ENCODE measurements around the gene FAM13A. TPM values are rescaled to one million over a fixed set of nuclear protein-coding genes. Genes with fewer than 3 reads are reported as not detected.
"Not testable (repeated sequence)": the region's sequence is repeated elsewhere in the genome, so short reads cannot be mapped to it uniquely, and the experiment has no call there.

Gene FAM13A
- total RNA-seq (2014; rRNA removed; shearing (Covaris generic); ENCODE audit: low replicate concordance), result 12.7 and 16.7 TPM in 2 replicates

GRCh38 chr4:89056953-89057398 is at the start of gene FAM13A:
Gene FAM13A (minus strand): TSS chr4:89057185. CDS start chr4:89056964, 221 bp downstream.
- DNase-seq (ENCODE audit: low read depth), result peak; percentile 86
- in situ Hi-C loops (cut with HindIII; ENCODE audit: low pct_unique_long_range_greater_than_20kb, low sequenced_read_pairs), result no loop called here

GRCh38 chr4:89105726-89106125 is 48.7 kb upstream of the FAM13A start:
- DNase-seq (ENCODE audit: low read depth), result no peak
- in situ Hi-C loops (cut with HindIII; ENCODE audit: low pct_unique_long_range_greater_than_20kb, low sequenced_read_pairs), result no loop called here

- in situ Hi-C loops (cut with HindIII; ENCODE audit: low pct_unique_long_range_greater_than_20kb, low sequenced_read_pairs), result no loop called here
- DNase-seq (ENCODE audit: low read depth), result no peak
Measured at GRCh38 chr4:89101256-89102161, 44.5 kb upstream of the FAM13A start.

- in situ Hi-C loops (cut with HindIII; ENCODE audit: low pct_unique_long_range_greater_than_20kb, low sequenced_read_pairs), result no loop called here
- DNase-seq (ENCODE audit: low read depth), result no peak
Measured at GRCh38 chr4:89100853-89101252, 43.9 kb upstream of the FAM13A start.

- DNase-seq (ENCODE audit: low read depth), result no peak
- in situ Hi-C loops (cut with HindIII; ENCODE audit: low pct_unique_long_range_greater_than_20kb, low sequenced_read_pairs), result no loop called here
Measured at GRCh38 chr4:89099471-89099870, 42.5 kb upstream of the FAM13A start.

- in situ Hi-C loops (cut with HindIII; ENCODE audit: low pct_unique_long_range_greater_than_20kb, low sequenced_read_pairs), result no loop called here
Measured at GRCh38 chr4:89099034-89099433, 42.0 kb upstream of the FAM13A start.

GRCh38 chr4:89078300-89078699 is 21.3 kb upstream of the FAM13A start:
- no peak for DNase-seq (ENCODE audit: low read depth)
- in situ Hi-C loops (cut with HindIII; ENCODE audit: low pct_unique_long_range_greater_than_20kb, low sequenced_read_pairs), result no loop called here

More at GRCh38 chr4:89099034-89099433, 42.0 kb upstream of the FAM13A start:
- no peak for DNase-seq (ENCODE audit: low read depth)

GRCh38 chr4:89077761-89078160 is 20.8 kb upstream of the FAM13A start:
- DNase-seq (ENCODE audit: low read depth), result no peak
- in situ Hi-C loops (cut with HindIII; ENCODE audit: low pct_unique_long_range_greater_than_20kb, low sequenced_read_pairs), result no loop called here

GRCh38 chr4:89072921-89073320 is 15.9 kb upstream of the FAM13A start:
- in situ Hi-C loops (cut with HindIII; ENCODE audit: low pct_unique_long_range_greater_than_20kb, low sequenced_read_pairs), result no loop called here

GRCh38 chr4:89071311-89071710 is 14.3 kb upstream of the FAM13A start:
- in situ Hi-C loops (cut with HindIII; ENCODE audit: low pct_unique_long_range_greater_than_20kb, low sequenced_read_pairs), result no loop called here
- DNase-seq (ENCODE audit: low read depth), result no peak

More at GRCh38 chr4:89072921-89073320, 15.9 kb upstream of the FAM13A start:
- no peak for DNase-seq (ENCODE audit: low read depth)

- no peak for DNase-seq (ENCODE audit: low read depth)
- in situ Hi-C loops (cut with HindIII; ENCODE audit: low pct_unique_long_range_greater_than_20kb, low sequenced_read_pairs), result no loop called here
Measured at GRCh38 chr4:89070041-89070440, 13.1 kb upstream of the FAM13A start.

- in situ Hi-C loops (cut with HindIII; ENCODE audit: low pct_unique_long_range_greater_than_20kb, low sequenced_read_pairs), result no loop called here
- no peak for DNase-seq (ENCODE audit: low read depth)
Measured at GRCh38 chr4:89069481-89069880, 12.5 kb upstream of the FAM13A start.

- DNase-seq (ENCODE audit: low read depth), result no peak
- in situ Hi-C loops (cut with HindIII; ENCODE audit: low pct_unique_long_range_greater_than_20kb, low sequenced_read_pairs), result no loop called here
Measured at GRCh38 chr4:89067417-89067816, 10.4 kb upstream of the FAM13A start.

- in situ Hi-C loops (cut with HindIII; ENCODE audit: low pct_unique_long_range_greater_than_20kb, low sequenced_read_pairs), result no loop called here
- DNase-seq (ENCODE audit: low read depth), result peak; percentile 61
Measured at GRCh38 chr4:89064848-89065247, 7.9 kb upstream of the FAM13A start.

GRCh38 chr4:89057844-89058243 is 859 bp upstream of the FAM13A start:
- in situ Hi-C loops (cut with HindIII; ENCODE audit: low pct_unique_long_range_greater_than_20kb, low sequenced_read_pairs); DNase-seq (ENCODE audit: low read depth): not testable (repeated sequence)

GRCh38 chr4:89056292-89056952 is 563 bp downstream of the FAM13A start:
- in situ Hi-C loops (cut with HindIII; ENCODE audit: low pct_unique_long_range_greater_than_20kb, low sequenced_read_pairs), result no loop called here
- DNase-seq (ENCODE audit: low read depth), result no peak

- no peak for DNase-seq (ENCODE audit: low read depth)
- in situ Hi-C loops (cut with HindIII; ENCODE audit: low pct_unique_long_range_greater_than_20kb, low sequenced_read_pairs), result no loop called here
Measured at GRCh38 chr4:89055157-89056080, 1.6 kb downstream of the FAM13A start.

GRCh38 chr4:89054627-89055026 is 2.4 kb downstream of the FAM13A start:
- no peak for DNase-seq (ENCODE audit: low read depth)
- in situ Hi-C loops (cut with HindIII; ENCODE audit: low pct_unique_long_range_greater_than_20kb, low sequenced_read_pairs), result no loop called here
